NCI-H2107 (cell line): ENCODE results near the gene MRPS23.

Experiments
- DNase-seq: peaks from one replicate; lab custom pipeline; 2025; lab: John Stamatoyannopoulos, UW

The MRPS23 gene

DNA sequence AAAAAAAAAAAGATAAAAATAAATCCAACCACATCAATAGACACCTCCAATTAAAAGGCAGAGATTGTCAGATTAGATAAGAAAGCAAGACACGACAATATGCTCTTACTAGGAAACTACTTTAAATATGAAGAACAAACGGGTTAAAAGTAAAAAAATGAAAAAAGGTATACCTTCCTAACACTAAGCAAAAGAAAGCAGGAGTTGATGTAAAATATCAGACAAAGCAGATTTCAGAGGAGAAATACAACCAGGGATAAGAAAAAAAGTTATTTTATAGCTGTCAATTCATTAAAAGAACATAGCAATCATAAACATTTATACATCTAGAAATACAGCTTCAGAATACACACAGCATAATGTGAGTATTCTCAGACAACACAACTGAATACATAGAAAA, 55.0 kb downstream of the MRPS23 start:
- DNase-seq: no peak

DNA sequence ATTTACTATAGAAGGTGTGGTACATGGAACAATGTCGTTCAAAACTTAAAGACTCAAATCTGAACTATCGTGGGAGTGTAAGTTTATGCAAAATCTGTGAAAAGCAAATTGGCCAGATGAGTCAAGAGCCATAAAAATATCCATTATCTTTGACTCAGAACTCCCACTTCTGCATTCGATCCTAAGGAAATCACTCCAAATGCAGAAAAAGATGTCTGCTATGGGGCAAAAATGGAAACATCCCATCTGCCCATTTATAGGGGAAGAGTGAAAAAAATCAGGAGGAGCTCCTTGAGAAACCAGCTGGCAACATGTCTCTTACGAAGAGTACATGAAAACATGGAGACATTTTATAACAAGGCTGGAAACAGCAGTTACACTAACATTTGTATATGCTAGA, 61.1 kb downstream of the MRPS23 start:
- DNase-seq: no peak

DNA sequence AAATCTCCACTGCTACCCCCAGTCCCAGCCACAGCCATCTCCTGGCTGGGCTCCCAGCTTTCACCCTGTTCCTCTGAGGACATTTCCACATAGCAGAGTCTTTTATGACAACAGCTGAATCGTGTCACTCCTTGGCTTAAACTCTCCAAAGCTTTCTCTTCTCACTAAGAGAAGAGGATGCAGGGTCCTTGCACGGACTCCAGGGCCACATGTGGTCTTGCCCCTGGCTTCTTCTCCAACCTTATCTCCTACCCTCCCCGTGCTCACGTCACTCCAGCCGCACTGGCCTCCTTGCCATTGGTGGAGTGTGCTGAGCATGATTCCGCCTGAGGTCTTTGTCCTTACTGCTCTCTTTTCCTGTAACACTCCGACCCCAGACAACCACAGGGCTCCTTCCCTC, 64.8 kb downstream of the MRPS23 start:
- no peak for DNase-seq
